SHP77 treated with DMSO at 0.1 percent for 48 hours (cell line): ENCODE measurements around the gene C1R.

ENCODE experiments used
- DNase-seq: peaks from one replicate; lab custom pipeline; 2025; lab: John Stamatoyannopoulos, UW

Gene C1R

DNA sequence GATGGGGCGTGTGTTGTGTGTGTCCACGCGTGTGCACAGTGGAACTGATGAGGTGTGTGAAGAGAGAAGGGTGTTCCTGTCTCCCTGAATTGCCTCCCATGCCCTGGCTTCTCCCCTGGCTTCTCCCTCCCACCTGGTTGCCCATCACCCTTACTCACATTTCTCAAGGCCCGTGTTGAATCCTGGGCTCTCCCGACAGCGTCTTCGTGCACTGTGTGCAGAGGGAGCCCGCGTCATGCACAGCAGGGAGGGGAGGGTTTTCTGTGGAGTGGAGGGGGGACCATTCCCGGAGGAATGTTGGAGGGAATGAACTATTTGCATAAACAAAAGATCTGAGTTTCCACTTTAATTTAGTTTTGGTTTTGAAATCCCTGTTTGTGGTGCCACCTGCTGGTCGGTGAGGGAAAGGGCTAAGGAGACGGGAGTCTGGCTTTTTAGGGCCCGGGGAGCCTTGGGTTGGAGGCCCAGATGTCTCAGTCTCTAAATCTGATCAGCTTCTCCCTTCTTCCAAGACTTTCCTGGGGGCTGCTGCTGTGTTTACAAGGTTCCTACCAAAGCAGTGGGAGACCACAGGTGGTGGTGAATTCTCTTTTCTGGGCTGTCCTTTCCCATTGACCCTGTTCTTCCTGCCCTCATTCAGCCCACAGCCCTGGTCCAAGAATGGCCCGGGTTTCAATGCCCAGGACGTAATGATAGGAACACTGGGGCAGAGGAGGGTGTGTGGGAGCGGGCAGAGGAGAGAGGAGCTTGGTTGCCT, at the start of gene C1R:
Gene C1R (minus strand): TSS at position 217 of the 757 bp plus-strand sequence. CDS start 57 bp downstream, at position 160.
- no peak for DNase-seq

DNA sequence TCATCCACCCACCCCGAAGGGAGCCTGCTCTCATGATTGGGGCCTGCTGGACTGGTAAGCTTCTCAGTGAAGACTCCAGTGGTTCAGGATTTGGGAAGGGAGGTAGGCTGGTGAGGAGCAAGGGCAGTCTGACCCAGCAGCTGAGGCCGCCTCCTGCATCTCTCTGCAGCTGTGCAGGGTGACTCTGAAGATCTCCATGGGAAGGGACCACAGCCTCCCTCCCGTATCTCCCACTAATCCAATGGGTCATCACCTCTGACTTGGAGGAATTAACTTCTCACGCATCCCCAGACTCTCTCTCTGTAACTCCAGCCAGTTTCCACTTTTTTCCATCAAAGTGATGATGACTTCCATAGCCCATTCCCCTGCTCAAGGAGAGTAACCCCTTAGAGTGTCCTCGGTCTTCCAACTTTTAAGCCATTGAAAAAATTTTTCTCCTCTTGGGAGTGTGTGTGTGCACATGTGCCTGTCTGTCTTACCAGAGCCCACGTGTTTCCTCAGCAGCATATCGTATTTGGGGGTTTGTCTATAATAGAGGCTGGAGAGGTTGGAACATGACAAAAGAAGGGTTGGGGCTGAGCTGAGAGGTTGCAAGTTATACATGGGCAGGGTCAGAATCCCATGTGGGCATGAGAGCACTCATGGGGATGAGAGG, 49.2 kb upstream of the C1R start:
- no peak for DNase-seq

- no peak for DNase-seq
Measured at GRCh38 chr12:7139200-7139599, 47.0 kb upstream of the C1R start.

GRCh38 chr12:7137908-7138307, 45.7 kb upstream of the C1R start:
- no peak for DNase-seq

DNA sequence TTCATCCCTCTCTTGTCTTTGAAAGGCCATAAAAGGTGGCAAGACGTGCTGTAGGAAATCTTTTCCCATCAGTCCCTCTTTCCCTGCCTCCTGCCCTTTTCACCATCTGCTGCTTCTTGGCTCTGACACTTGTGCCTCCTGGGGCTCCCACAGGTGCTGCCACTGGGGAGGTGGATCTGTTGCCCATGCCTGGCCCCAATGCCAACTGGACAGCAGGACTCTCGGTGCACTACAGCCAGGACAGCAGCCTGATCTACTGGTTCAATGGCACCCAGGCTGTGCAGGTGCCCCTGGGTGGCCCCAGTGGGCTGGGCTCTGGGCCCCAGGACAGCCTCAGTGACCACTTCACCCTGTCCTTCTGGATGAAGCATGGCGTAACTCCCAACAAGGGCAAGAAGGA, 44.4 kb upstream of the C1R start:
- DNase-seq: no peak

DNA sequence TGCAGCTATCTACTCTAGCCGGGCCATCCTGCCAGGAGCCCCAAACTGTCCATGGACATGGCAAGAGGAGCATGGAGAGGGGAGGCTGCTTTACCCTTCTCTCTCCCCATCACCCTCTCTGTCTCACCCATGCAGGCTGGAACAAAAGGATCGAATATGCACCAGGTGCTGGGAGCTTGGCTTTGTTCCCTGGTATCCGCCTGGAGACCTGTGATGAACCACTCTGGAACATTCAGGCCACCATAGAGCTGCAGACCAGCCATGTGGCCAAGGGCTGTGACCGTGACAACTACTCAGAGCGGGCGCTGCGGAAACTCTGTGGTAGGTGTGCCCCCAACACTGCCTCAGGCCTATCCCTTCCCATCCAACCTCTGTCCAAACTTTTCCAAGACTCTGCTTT, 43.8 kb upstream of the C1R start:
- no peak for DNase-seq

DNA sequence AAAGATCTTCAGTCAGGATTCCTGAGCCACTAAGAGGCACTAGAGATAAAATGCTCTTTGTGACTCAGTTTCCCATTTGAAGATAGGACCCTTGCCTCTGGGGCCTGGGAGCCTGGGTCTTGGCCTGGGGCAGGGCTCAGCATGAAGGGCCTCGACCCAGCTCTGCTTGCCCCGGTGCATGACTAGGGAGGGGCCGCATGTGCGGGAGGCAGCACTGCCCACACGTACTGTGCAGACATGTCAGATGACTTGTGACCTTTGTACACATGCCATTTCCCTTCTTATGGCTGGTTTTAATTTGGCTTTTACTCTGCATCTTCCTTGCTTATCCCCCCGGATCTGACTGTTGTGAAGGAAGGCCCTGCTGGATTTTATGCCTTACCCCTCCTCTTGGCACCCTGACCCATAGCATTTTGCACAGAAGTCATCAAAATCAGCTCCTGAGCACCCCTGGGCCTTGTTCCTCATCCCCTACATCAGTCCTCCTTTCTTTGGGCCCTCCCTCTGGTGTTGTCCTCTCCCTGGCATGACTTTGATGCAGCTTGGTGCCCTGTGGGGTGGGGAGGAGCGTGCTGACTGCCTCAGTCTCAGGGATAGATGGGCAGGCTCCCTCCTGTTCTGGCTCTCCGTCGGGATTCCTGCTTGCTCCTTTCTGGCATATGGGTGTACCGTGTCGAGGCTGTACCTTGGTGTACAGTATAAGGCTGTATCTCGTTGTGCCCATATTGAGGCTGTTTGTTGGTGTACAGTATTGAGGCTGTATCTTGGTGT, 42.3 kb upstream of the C1R start:
- no peak for DNase-seq

DNA sequence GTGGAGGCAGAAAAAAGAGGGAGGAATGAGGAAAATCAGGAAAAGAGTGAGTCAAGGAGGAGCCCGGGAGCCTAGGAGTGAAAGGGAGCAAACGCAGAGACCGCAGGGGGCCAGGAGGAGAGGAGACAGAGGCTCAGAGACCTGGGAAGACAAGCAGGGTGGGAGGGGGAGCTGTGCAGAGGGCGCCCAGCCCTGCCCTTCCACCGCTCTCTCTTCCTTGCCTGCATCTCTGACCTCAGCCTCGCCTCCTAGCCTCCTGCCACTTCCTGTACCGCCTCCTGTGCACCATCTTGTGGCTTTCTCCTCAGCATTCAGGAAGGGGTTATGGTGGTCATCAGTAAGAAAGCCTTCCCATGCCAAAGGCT, 39.2 kb upstream of the C1R start:
- DNase-seq: no peak

GRCh38 chr12:7130701-7131501, 38.7 kb upstream of the C1R start:
- no peak for DNase-seq

GRCh38 chr12:7129872-7130691, 37.8 kb upstream of the C1R start, which contains the start of gene CLSTN3:
Gene CLSTN3, plus strand, starts transcription at chr12:7130371. Its CDS starts 278 bp downstream, at chr12:7130649.
- DNase-seq: no peak

DNA sequence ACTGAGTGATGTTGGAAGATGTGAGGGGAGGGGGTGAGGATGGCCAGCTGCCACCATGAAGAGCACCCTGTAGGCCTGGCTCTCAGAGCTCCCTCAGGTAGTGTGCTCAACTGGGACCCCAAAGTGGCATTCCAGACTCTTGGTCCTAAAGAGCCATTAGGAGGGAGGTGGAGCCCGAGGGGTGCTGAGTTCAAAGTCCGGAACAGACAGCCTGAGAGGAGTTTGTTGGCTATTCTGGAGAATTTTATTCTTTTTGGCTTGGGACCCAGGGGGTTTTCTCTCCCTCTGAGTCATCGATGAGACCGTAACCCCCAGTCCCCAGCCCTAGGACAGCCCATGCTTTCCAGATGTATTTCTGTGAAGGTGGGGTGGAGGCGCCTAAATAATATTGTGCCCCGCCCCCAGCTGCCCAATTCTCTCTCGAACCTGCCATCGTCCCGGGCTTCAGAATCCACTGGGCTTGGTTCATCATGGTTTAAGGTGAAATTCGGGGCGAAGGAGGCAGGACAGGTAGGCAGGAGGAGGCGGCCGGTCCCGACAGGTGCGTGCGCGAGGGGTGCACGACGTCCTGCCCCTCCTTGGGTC, 37.1 kb upstream of the C1R start:
- DNase-seq: no peak

DNA sequence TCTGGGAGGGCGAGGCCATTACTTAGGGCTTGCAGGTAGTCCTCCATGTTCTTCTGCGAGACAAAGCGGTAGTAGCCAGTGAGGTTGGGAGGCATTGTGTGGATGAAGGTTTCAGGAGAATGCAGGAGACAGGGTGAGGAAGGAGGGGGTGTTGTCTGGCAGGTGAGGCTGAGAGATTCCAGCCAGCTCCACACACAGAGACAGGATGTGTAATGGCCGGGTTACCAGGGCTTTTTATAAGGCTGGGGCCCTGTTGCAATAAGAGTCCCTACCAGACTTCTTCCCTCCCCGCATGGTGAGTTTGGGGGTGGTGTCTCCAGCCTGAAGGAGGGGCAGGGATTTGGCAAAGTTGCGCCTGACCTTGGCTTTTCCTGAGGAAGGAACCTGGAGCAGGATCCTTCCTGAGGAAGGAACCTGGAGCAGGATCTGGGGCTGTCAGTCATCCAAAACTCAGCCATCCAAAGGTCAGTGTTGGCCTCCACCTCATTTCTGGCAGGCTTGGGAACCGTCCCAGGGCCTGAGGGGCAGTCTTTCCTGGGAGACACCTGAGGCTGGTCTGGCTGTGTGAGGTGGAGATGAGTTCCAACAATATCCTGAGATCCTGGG, 36.5 kb upstream of the C1R start, which contains the start of gene RBP5:
Gene RBP5 (minus strand): TSS at position 209 of the 606 bp plus-strand sequence. CDS start 114 bp downstream, at position 95.
- DNase-seq: no peak

GRCh38 chr12:7127916-7128626, 35.8 kb upstream of the C1R start:
- no peak for DNase-seq

DNA sequence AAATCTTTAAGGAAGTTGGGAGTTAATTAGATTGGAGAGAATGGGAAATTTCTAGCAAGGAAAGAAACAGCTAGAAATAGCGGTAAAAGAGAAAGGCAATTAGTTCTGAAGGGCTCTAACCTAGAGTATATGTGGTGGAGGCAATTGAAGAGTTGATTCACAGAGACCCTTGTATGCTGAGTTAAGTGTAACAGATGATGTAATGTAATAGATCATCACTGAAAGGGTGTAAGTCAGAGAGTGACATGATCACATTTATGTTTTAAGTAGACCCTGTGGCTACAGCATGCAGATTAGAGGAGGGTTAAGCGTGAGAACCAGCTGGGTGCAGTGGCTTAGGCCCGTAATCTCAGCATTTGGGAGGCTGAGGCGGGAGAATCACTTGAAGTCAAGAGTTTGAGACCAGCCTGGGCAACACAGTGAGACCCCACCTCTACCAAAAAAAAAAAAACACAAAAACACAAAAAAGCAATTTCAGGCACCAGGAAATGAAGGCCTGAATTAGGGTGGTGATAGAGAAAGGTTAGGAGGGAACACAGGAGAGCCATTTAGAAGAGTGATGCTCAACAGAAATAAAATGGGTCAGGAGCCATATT, 33.5 kb upstream of the C1R start:
- DNase-seq: no peak

DNA sequence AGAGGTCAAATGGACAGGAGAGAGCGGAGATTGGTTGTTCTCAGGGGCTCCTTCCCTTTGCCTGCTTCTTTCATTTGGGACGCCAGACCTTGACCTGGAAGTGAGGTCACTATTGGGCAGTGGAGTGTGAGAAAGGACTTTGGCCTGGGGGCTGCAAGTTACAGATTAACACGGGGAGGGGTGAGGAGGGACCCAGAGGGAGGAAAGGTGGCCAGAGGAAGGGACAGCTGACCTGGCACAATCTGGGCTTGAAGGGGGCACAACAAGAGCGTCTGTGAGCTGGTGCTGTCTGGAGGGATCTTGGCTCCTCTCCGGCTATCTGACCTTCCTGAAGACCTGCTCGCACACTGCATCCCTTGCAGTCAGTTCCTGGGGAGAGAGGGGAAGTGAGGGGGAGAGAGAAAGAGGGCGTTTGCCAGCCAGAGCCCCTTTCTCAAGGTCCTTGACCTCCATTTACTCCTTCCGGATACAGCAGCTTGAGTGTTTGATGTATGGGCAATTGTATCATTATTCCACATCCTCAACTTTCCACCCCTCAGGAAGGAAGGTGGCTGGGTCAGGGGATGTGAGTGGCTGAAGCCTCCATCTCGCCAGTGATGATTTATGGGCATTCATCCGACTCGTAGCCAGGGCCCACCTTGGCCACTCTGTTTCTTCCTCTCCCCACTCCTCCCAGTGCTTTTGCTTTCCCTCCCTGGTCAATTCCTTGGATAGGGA, 31.7 kb upstream of the C1R start:
- DNase-seq: no peak

DNA sequence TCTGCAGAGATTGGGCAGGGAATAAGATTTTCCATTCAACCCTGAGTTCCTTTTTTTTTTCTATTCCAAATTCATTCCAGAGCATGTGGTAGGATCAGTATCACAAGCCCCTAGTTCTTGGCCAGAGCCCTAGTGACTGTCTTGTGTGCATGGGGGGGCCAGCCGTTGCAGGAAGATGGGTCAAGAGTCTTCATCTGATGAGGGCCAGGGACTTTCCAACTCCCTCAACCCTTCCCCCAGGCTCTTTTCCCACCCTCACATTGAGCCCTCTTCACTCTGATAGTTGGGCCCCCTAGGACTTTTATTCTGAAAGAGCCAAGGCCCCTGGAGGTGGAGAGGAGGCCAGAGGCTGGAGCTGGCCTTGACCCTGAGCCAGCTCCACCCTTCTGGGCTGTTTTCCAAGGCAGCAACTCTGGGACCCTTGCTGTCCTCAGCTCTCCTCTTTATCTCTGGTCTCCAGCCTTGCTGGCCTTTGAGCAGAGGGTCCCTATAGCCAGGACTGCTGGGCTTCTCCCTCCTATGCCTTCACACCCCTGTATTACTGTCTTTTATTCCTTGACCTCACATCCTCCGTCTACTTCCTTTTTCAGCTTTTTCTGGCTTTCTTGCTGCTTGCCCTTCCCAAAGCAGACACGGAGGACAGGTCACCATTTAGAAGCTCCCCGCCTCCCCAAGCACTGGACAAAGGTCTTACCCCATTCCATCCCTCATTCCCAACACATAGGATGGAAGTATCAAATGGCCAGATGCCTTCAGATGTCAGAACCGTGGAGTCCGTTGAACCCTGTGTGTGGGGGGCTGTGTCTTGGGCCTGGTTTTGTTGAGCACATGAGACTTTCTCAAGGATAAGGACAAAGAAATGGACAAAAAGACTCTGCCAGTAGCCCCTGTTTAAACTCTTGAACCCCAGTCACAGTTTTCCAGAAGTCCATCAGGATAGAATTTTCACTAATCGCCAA, 30.8 kb upstream of the C1R start:
- DNase-seq: no peak

- DNase-seq: no peak
Measured at GRCh38 chr12:7121324-7121723, 29.1 kb upstream of the C1R start.
